Stimulated activated CD4-positive, alpha-beta T cell treated with anti-CD3 and anti-CD28 coated beads, TNF-alpha, amount 100 ng/mL, for 1 hour (primary cell): ENCODE results near the gene RIN3.
A peak's percentile ranks its signal among the peaks of the same experiment; 100 is the strongest.

Experiments
- DNase-seq, 3 donors: peaks; one replicate each; pipeline ENCODE4 v3.0.0-alpha.2; 2020; ENCODE audit warnings: low read depth in 3 of 3, low spot score in 1 of 3

RIN3 gene, protein sequence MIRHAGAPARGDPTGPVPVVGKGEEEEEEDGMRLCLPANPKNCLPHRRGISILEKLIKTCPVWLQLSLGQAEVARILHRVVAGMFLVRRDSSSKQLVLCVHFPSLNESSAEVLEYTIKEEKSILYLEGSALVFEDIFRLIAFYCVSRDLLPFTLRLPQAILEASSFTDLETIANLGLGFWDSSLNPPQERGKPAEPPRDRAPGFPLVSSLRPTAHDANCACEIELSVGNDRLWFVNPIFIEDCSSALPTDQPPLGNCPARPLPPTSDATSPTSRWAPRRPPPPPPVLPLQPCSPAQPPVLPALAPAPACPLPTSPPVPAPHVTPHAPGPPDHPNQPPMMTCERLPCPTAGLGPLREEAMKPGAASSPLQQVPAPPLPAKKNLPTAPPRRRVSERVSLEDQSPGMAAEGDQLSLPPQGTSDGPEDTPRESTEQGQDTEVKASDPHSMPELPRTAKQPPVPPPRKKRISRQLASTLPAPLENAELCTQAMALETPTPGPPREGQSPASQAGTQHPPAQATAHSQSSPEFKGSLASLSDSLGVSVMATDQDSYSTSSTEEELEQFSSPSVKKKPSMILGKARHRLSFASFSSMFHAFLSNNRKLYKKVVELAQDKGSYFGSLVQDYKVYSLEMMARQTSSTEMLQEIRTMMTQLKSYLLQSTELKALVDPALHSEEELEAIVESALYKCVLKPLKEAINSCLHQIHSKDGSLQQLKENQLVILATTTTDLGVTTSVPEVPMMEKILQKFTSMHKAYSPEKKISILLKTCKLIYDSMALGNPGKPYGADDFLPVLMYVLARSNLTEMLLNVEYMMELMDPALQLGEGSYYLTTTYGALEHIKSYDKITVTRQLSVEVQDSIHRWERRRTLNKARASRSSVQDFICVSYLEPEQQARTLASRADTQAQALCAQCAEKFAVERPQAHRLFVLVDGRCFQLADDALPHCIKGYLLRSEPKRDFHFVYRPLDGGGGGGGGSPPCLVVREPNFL

DNA sequence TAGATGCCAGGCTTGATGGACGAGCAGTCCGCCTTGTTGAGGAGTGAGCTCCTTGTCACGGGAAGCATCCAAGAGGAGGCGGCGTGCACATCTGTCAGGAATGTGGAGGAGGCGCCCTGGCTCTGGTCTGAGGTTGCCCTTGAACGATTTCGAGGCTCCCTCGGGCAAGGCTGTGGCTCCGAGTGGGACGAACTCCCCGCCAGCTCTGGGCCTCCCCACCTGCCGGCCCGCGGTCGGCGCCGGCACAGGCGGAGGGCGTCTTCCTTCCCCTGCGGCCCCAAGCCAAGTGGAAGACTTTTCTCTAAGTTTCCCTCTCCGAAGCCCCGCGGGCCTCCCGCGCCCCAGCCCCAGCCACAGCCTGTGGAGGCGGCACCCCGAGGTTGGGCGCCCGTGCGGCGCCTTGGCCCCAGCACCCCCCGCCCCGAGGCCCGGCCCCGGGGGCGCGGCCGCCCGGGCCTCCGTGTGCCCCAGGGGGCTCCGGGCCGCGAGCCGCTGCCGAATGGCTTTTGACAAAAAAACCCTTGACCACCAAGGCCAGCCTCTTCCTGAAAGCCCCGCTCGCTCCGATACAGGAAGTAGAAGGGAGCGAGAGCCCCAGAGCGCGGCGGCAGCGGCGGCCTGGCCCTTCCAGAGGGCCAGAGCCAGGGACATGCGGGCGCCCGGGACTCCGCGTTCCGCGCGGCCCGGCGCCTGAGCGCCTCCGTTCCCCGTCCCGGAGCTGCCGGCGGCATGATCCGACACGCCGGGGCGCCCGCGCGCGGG, at the start of gene RIN3:
Gene RIN3, plus strand, starts transcription at position 578 of the 762 bp plus-strand sequence. Its CDS starts 152 bp downstream, at position 730.
- peak in 1 of 3 donors; percentile 18 for DNase-seq

DNA sequence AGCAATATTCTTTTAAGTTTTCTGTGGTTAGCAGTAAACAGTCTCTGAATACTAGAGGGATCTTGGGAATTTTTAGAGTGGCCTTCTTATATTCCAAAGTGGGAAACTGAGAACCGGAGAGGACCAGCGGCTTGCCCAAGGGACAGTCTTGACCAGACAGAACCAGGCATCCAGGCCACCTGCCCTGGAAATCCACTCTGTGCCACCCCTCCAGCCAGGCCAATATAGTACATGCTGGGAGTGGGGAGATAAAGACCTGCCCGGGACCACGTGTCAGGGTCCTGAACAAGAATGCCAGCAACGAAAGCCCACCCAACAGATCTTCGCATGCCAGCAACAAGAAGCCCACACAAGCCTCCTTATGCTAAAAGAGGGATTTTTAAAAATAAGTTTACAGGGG, 49.4 kb upstream of the RIN3 start:
- no peak for DNase-seq

DNA sequence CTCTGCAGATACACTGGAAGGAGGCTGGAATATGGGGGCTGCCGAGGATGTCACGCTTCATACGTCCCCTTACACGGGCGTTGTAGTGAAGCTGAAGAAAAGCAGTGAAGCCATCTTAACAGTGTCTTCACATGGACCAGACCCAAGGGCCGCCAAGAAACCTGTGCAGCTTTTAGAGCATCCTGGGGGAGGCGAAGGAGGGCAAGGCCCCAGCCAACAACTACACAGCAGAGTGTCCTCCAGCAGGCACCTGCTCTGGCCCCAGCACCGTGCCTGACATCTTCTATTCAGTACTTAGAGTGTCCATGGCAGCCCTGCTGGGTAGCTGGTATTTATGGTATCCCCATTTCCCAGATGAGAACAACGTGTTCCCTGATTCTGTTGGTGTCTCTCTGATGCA, 48.9 kb upstream of the RIN3 start:
- DNase-seq, result no peak

DNA sequence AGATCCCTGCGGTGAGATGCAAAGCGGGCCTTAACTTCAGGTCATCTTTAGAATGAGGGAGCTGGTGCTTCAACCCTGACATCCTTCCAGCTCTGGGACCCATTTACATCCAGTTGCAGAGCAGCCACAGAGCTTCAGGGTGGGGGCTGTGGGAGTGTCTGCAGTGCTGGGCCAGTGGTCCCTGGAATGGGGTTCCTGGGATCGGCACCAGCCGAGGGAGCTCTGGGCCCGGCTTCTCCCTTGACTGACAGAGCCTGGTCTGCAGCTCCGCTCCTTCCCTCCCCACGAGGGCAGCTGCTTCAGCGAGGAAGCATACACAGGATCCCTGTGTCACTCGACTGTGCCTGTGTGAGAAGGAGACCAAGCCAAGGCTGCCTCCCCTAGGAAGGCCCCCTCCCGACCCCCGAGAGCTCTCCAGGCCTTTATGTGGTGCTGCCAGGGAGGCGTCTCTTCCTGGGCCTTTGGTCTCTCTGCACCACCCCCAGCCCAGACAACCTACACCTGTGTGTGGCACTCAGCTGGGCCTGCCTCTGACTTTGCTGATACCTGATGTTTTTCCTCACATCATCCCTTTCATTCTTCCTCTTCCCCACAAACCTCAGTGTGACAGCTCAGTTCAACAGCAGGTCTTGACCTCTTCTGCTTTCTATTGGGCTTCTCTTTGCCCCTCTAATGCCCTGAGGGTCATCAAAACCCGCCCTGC, 48.1 kb upstream of the RIN3 start:
- DNase-seq, result no peak

DNA sequence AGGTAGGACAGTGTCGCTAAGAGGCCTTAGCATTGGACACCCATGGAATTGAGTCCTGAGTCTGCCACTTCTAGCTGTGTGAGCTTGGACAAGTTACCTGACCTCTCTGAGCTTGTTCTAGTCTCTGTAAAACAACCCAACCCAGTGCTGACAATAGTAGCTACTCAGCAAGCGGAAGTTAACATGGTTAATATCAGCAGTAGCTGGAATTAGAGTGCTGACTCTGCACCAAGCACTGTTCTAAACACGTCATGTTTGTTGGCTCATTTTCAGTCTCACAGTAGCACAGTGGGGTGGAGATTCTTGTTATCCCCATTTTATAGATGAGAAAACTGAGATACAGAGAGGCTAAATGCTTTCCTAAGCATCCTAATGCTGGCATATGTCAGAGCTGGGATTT, 47.5 kb upstream of the RIN3 start:
- DNase-seq, result no peak

DNA sequence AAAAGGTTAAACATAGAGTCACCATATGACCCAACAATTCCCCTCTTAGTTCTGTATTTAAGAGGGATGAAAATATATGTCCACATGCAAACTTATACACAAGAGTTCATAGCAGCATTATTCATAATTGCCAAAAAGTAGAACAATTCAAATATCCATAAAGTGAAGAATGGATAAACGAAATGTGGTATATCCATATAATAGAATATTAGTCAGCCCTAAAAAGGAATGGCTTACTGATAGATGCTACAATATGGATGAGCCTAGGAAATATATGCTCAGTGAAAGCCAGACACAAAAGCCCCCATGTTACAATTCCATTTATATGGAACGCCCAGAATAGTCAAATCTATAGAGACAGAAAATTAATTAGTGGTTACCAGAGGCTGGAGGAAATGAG, 44.1 kb upstream of the RIN3 start:
- DNase-seq, result no peak

DNA sequence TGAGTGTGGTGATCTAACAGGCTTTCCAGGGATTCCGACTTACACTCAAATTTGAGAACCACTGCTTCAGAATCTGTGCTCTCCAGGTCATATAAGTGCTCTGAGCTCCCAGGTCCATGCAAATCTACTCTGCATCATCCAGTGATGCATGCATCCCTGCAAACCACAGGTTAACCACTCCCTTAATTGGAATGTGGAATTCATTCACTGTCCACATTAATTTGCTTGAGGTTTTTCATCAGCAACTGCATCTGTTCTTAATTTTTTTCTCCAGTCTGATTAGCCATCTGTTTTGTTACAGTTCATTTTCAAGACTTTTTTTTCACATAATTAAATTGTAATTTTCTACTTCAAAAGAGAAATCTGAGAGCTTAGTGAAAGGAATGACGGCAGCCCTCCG, 43.4 kb upstream of the RIN3 start:
- DNase-seq, result no peak

DNA sequence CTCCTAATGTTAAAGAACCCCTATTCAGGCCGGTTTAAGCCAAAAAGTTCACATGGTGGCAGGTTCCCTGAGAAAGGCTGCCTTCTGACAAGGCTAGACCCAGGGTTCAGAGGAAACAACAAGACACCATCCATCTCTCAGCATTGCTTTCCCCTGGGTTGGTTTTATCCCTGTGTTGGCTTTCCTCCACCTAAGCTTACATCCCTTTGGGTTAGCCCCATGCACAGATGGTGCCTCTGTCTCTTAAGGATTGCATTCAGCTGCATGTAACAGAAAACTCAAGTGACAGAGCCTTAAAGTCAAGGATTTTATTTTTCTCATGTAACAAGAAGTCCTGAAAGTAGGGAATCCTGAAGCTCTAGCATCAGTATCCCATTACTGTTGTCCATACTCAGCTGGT, 42.8 kb upstream of the RIN3 start:
- no peak for DNase-seq

DNA sequence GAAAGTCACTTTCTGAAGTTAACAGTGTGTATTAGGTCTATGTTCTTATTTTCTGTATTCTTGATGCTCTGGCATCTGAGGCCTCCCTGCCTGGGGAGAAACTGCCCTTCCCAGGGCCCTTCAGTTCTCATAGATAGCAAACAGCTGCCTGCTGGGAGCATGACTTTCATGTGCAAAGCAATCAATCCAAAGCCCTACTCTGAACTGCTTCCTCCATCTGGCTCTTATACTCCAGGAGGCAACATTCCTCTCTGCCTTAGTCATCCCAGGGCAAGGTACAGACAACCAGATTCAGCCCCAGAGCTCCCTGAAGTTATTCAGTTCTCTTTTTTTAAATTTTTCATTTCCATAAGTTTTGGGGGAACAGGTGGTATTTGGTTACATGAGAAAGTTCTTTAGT, 41.7 kb upstream of the RIN3 start:
- DNase-seq, result no peak

DNA sequence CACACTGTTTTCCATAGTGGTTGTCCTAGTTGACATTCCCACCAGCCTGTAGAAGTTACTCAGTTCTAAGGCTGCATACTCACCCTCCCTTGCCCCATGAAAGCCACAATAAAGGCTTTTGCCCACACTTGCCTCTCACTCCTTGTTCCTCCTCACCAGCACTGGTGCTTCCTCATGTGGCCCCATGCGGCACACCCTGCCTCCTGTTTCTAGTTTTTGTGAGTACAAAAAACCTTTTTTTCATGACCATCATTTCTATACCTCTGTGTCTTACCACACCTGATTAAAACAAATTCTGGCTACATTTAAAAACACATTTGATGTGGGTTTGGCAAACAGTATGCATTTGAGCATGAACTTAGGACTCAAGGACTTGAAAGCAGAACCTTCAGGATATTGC, 40.7 kb upstream of the RIN3 start:
- DNase-seq, result no peak

DNA sequence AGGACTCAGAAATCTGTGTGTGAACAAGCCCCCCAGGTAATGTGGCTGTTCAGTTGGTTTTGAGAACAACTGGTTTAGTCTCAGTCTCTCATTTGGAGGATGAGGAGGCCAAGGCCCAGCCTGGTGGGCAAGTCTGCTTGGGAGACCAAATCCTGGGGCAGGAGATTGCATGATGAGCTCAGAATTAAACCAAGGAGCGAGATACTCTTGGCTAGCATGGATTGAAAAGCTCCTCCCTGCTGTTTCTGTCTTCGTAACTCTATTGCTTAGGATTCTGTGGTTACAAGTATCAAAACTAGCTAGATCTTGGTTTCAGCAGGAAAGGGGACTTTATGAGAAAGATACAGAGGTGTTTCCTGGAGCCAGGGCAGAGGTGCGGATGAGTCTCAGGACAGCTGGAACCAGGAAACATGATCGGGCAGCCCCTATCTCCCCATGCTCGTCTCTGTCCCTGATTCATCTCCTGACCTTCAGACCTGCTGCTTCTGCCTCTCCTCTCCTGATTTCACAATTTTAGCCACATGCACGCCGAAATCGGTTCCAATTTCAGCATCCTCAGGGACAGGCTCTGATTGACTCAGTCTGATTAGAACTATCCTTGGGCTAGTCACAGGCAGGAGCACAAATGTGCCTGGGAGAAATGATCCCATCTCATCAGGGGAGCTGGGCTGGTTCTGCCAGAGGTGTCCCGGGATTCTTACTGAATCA, 40.2 kb upstream of the RIN3 start:
- DNase-seq, result no peak

DNA sequence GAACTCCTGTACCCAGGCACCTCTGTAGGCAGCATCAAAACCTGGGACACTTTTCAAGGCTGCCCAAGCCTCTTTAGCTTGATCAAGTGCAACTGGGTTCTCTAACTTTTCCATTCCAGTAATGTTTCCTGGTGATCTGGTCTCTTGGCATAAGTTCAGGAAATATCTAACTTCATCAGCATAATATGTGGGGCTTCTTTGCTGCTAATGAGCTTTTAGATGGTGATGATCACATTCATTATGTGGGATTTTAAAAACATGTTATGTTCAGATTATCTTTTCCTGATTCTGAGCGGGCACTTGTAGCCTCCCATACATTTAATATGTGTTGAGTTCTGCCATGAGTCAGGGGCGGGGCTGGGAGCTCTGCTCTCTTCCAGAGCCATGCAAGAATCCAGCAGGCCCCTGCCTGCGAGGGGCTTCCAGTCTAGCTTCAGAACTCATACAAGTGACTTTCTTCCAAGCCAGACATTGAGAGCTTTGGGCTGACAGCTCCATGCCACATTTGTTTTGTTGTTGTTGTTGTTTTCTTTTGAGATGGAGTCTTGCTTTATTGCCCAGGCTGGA, 39.5 kb upstream of the RIN3 start:
- no peak for DNase-seq

DNA sequence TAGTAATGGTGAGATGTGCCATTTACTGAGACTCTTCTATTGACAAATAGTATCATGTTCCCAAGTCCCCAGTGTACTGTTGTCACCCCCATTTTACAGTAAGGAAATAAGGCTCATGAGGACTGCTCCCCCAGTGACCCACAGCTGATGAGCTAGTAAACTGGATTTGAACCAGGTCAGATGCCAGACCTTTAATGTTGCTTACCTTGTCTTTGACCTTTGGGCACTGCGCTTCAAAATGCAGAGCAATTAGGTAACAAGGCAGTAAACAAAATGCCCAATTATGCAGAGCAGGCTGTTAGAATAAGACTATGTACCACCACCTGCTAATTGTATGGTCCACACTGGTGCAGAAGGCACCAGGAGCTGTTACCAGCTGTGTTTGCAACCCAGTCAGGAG, 38.5 kb upstream of the RIN3 start:
- no peak for DNase-seq

DNA sequence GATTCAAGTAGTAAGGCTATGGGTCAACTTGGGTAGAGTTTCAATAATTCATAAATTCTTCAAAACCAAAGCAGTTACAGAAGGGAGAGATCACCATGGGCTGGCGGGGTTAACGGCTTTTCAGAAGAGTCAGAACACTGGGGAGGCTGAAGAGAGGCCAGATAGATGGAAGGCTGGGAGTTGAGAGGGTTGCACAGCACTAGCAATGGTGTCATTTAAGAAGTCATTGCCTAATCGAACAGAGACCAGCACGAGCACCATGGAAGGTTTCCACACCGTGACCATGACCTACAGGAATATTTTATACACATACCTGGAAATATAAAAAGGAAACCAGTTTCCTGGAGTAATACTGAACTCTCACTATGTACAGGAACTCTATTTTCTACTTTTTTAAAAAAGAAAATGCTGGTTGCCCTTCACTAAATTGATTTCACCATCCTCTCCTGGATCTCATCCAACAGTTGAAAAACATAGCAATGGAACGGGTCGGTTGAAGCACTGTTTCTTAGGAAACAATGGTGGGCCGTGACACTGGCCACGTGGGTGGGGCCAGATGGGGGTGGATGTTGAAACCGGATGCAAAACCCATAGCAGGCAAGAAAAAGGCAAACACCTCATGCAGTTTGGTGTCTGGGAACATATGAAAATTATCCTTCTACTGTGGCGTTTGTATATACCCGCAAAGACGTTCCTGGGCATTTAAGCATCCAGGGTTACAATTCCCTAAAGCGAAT, 38.0 kb upstream of the RIN3 start:
- no peak for DNase-seq

DNA sequence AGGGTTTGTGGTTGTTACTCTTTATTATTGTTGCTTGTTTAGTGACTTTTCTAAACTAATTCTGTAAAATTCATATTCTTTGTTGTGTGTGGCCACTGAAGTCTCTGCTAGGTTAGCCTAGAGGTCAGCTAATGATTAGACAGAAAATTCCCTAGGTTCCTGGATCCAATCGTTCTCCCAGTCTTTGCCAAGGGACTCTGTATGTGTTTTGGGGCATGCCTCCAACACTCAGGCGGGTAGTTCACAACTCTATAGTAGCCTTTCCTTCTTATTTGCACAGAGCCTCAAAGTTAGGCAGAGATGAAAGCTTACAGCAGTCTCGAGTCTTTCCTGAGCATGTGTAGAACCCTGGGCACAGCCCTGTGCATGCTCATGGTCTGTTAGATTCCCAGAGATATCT, 32.7 kb upstream of the RIN3 start:
- DNase-seq, result no peak

DNA sequence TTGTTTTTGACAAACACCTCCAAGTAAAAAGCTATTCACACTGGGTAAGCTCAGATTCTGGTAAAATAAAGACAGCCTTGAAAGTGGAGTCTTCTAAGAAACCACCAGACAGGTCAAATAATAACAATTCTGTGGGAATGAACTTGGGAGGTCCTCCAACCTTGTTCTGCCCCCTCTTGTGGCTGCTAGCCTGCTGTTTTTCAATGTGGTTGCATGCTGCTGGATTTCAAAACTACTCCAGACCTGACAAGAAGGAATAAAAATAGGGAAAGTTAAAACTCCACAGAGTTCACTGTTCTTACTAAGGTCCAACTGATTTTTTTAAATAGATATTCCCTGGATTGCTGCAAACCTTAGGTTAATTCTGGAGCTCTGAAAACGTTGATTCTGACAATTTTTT, 32.2 kb upstream of the RIN3 start:
- DNase-seq, result no peak

DNA sequence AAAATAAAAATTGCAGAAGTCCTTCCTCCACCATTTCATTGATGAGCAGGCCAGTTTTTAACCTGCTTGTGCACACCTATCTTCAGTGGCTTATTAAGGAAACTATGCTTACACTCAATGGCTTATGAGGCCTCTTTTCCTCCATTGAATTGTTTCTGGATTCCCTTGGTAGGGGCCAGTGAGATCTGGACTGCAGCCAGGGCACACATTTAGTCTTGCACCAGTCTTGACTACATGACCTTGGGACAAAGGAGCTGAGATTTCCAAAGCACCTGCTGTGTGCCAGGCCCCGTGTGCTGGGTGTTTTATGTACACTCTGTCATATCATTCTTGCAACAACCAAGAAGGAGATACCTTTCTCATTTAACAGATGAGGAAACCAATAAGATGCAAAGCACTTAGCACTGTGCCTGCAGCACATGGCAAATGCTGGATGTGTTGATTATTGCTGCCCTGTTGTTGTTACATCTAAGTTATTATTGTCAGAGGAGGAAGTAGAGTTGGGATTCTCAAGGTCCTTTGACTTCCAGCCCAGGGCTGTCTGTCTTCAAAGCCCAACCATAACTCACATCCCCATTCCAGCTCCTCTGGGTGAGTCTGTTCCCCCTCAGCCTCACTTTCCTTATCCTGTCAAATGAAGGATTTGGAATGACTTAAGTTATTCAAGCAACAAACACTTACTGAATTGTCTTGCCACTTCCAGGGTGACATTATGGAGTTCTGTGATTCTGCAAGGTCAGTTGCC, 31.6 kb upstream of the RIN3 start:
- no peak for DNase-seq

DNA sequence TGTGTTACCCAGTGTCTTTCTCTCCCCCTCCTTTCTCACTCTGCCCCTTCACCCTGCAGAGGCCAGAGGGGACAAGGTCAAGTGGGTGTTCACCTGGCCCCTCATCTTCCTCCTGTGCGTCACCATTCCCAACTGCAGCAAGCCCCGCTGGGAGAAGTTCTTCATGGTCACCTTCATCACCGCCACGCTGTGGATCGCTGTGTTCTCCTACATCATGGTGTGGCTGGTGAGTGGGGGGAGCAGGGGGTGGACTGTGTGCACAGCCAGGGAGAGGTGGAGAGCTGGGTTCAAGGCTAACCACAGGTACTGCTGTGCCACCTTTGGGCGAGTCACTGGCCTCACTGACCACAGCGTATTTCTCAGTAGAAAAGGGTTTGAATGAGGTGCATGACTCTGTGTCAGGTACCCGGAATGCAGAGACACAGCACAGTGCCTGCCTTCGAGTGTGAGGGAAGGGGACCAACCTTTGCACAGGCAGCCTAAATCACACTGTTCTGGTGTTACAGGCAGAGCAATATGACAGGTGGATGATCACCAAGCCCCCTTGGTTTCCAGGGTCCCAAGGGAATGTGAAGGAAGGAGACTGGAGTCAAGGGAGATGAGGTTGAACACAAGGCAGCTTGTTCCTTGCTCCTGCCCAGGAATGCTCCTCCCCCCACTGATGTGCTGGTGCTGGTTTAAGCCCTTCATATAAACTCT, 30.8 kb upstream of the RIN3 start:
- no peak for DNase-seq
